SK-N-SH (cell line): Measurements from ENCODE around the gene SNX12. TPM values are rescaled to one million over a fixed set of nuclear protein-coding genes. Genes with fewer than 3 reads are reported as not detected.

Experiments
- CTCF ChIA-PET: fragments of 300-600, 350-600 bp; formaldehyde crosslinking; extraction: SDS; loops from one replicate; lab custom pipeline; 2021; lab: Yijun Ruan, JAX
- POLR2A ChIA-PET: fragments of 350-600 bp; sonication (Branson Sonifier 250); formaldehyde crosslinking; extraction: SDS; loops from one replicate; lab custom pipeline; 2020; ENCODE audit warnings: antibody characterized with exemption, inconsistent platforms; lab: Yijun Ruan, JAX
- DNase-seq: peaks from one replicate; pipeline ENCODE4 v3.0.0; 2012
- H2AFZ ChIP-seq: fragments of 200-600 bp; sonication (generic); 2 replicates; pipeline ENCODE4 v1.8.1; 2016; ENCODE audit warnings: antibody characterized with exemption, mild to moderate bottlenecking, low read depth
- H3F3A ChIP-seq: fragments of 200-600 bp; sonication (generic); replicated peaks from 2 replicates; pipeline ENCODE3; 2016; ENCODE audit warnings: antibody characterized with exemption, mild to moderate bottlenecking; ENCODE audit not compliant: insufficient read depth
- H3K27ac ChIP-seq, 2 experiments: fragments of 200-500 bp in 1 of 2; fragments of 200-600 bp in 1 of 2; sonication (Bioruptor generic) in 1 of 2; sonication (generic), shearing (Covaris generic) in 1 of 2; 2 replicates each; pipeline versions ENCODE4 v1.5.1 to v1.6.1; 2014 to 2016; ENCODE audit warnings: low read depth in 2 of 2, inconsistent platforms in 1 of 2, low read length in 1 of 2, mild to moderate bottlenecking in 1 of 2, mixed read lengths in 1 of 2
- H3K27me3 ChIP-seq: fragments of 200-600 bp; sonication (generic), shearing (Covaris generic); 2 replicates; pipeline ENCODE4 v1.6.1; 2016; ENCODE audit warnings: mixed run types; ENCODE audit not compliant: insufficient read depth
- H3K36me3 ChIP-seq, 2 experiments: fragments of 200-500 bp in 1 of 2; fragments of 200-600 bp in 1 of 2; sonication (Bioruptor generic) in 1 of 2; sonication (generic) in 1 of 2; replicated peaks in 1 of 2; 2 replicates each; pipeline versions ENCODE3 to v1.5.1; 2014 to 2016; ENCODE audit warnings: low read length in 1 of 2, mild to moderate bottlenecking in 1 of 2; ENCODE audit not compliant: insufficient read depth in 2 of 2, control insufficient read depth in 1 of 2
- H3K4me1 ChIP-seq, 2 experiments: fragments of 200-500 bp in 1 of 2; fragments of 200-600 bp in 1 of 2; sonication (Bioruptor generic) in 1 of 2; sonication (generic), shearing (Covaris generic) in 1 of 2; 2 replicates each; pipeline versions ENCODE4 v1.5.1 to v1.6.1; 2014 to 2016; ENCODE audit warnings: low read depth in 1 of 2, low read length in 1 of 2, mixed run types in 1 of 2; ENCODE audit not compliant: insufficient read depth in 2 of 2, control insufficient read depth in 1 of 2
- H3K4me2 ChIP-seq: fragments of 200-600 bp; sonication (generic), shearing (Covaris generic); 2 replicates; pipeline ENCODE4 v1.6.1; 2017; ENCODE audit warnings: mixed run types
- H3K4me3 ChIP-seq, 2 experiments: fragments of 200-500 bp in 1 of 2; fragments of 200-600 bp in 1 of 2; sonication (Bioruptor generic) in 1 of 2; sonication (generic), shearing (Covaris generic) in 1 of 2; 2 replicates each; pipeline versions ENCODE4 v1.5.1 to v1.8.1; 2014 to 2016; ENCODE audit warnings: low read depth in 2 of 2, inconsistent platforms in 1 of 2, low read length in 1 of 2, mild to moderate bottlenecking in 1 of 2, mixed read lengths in 1 of 2, moderate library complexity in 1 of 2
- H3K79me2 ChIP-seq: fragments of 200-600 bp; sonication (generic); 2 replicates; pipeline ENCODE4 v1.8.1; 2017; ENCODE audit warnings: mild to moderate bottlenecking; ENCODE audit not compliant: insufficient read depth
- H3K9ac ChIP-seq: fragments of 200-600 bp; sonication (generic); 2 replicates; pipeline ENCODE4 v1.6.1; 2017; ENCODE audit warnings: mixed run types
- H3K9me2 ChIP-seq: fragments of 200-600 bp; sonication (generic); 2 replicates; pipeline ENCODE4 v1.6.1; 2017; ENCODE audit warnings: mixed run types
- H3K9me3 ChIP-seq: fragments of 200-600 bp; sonication (generic); 2 replicates; pipeline ENCODE4 v1.6.1; 2017; ENCODE audit warnings: mixed run types, mild to moderate bottlenecking, moderate library complexity
- H4K20me1 ChIP-seq: fragments of 200-600 bp; sonication (generic); 2 replicates; pipeline ENCODE4 v1.6.1; 2017; ENCODE audit warnings: mild to moderate bottlenecking, mixed run types; ENCODE audit not compliant: insufficient read depth
- CHD2 ChIP-seq: fragments of 150-350 bp; IDR thresholded peaks from 2 replicates; pipeline ENCODE4 v1.6.1; 2018; ENCODE audit warnings: low read length; ENCODE audit not compliant: partially characterized antibody
- ELF1 ChIP-seq: IDR thresholded peaks from 2 replicates; pipeline ENCODE4 v1.4.0; 2012
- EP300 ChIP-seq, 2 experiments: IDR thresholded peaks; 2 replicates each; pipeline versions ENCODE4 v1.4.0 to v1.6.1; 2012; ENCODE audit warnings: borderline replicate concordance in 1 of 2, low read depth in 1 of 2, low read length in 1 of 2
- FOSL2 ChIP-seq: IDR thresholded peaks from 2 replicates; pipeline ENCODE4 v1.4.0; 2012; ENCODE audit warnings: low read depth, mild to moderate bottlenecking, moderate library complexity, borderline replicate concordance
- GABPA ChIP-seq: IDR thresholded peaks from 2 replicates; pipeline ENCODE4 v1.4.0; 2012; ENCODE audit warnings: low read depth, mild to moderate bottlenecking
- MEF2A ChIP-seq: IDR thresholded peaks from 2 replicates; pipeline ENCODE4 v1.4.0; 2012; ENCODE audit warnings: low read depth, borderline replicate concordance
- POLR2AphosphoS5 ChIP-seq: IDR thresholded peaks from 2 replicates; pipeline ENCODE4 v1.6.1; 2012; ENCODE audit warnings: low read depth, low read length
- RAD21 ChIP-seq: IDR thresholded peaks from 2 replicates; pipeline ENCODE4 v1.6.1; 2012; ENCODE audit warnings: mild to moderate bottlenecking, low read length
- SIN3A ChIP-seq: IDR thresholded peaks from 2 replicates; pipeline ENCODE4 v1.6.1; 2012; ENCODE audit warnings: low read depth, mild to moderate bottlenecking, low read length, moderate library complexity, borderline replicate concordance
- SMC3 ChIP-seq: IDR thresholded peaks from 2 replicates; pipeline ENCODE4 v1.6.1; 2012; ENCODE audit warnings: low read depth, low read length, improper control_type of control experiment
- TAF1 ChIP-seq: IDR thresholded peaks from 2 replicates; pipeline ENCODE4 v1.6.1; 2012; ENCODE audit warnings: low read depth, mild to moderate bottlenecking, low read length, moderate library complexity, borderline replicate concordance
- TCF12 ChIP-seq: IDR thresholded peaks from 2 replicates; pipeline ENCODE4 v1.4.0; 2012
- YY1 ChIP-seq: IDR thresholded peaks from 2 replicates; pipeline ENCODE4 v1.4.0; 2012; ENCODE audit warnings: low read depth, mild to moderate bottlenecking
- WGBS: methylation state at CpG from one replicate; pipeline ENCODE4 v1.1.6; 2017; ENCODE audit warnings: low lambda C conversion rate; 5-methylcytosine and 5-hydroxymethylcytosine counted together
- polyA plus RNA-seq, 3 experiments: library from polyadenylated mRNA; depleted of rRNA; stranded (reverse); fragments of >200 nt; gene quantifications; 2 replicates each; pipeline ENCODE4 v1.2.3, GENCODE V29; 2012
- TF ChIP-seq, protein P1 (sequence below): fragments of 200-600 bp; sonication (generic); IDR thresholded peaks from 2 replicates; pipeline ENCODE4 v1.6.1; 2017; ENCODE audit warnings: antibody characterized with exemption, mild to moderate bottlenecking, moderate library complexity
- TF ChIP-seq, protein P2 (sequence below): IDR thresholded peaks from 2 replicates; pipeline ENCODE4; 2012
- TF ChIP-seq, protein P3 (sequence below): IDR thresholded peaks from 2 replicates; pipeline ENCODE4 v1.6.1; 2012; ENCODE audit warnings: mild to moderate bottlenecking, low read depth, low read length, moderate library complexity
- TF ChIP-seq, protein P4 (sequence below): IDR thresholded peaks from 2 replicates; pipeline ENCODE4 v1.4.0; 2012; ENCODE audit warnings: low read depth

Gene SNX12
- polyA plus RNA-seq, 1 of the 3 experiments (the other 2 are of a cell fraction) = 39.8 TPM

DNA sequence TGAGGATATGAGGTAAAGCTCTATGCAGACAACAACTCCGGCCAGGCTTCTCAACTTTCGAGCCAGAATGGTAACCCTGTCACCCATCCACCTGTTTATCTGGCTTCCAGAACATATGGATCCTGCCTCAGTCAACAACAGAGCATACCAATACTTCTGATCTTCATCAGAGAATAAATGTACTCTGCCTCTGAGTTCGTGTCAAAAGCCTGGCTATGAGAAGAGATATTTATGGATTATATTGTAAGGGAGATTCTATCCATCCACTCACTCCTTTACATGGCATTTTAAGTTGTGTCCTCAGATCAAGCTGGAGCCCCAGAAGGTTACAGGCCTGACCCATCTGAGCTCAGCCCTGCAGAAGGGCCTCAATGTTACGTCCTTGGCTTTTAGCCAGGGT is 17.8 kb upstream of the SNX12 start:
- Histone ChIP-seq H3K79me2 (no peaks in the 10 kb centered on the region), H3K27ac (no peak overlapping the region), H3K27me3 (no peaks in the 10 kb centered on the region; the same call in 1 of the 2 replicates), H3K4me3 (no peak overlapping the region), H3K9ac (no peak overlapping the region), H4K20me1 (no peaks in the 10 kb centered on the region), H3F3A (no peaks in the 10 kb centered on the region), H3K4me2 (no peak overlapping the region), H3K36me3 (no peaks in the 10 kb centered on the region), H2AFZ (no peak overlapping the region), H3K9me3 (no peaks in the 10 kb centered on the region), H3K9me2 (no peaks in the 10 kb centered on the region), H3K4me1 (no peaks in the 10 kb centered on the region)
- TF ChIP-seq ELF1 (no peak), RAD21 (no peak), SIN3A (no peak), FOSL2 (no peak), CHD2 (no peak), MEF2A (no peak), YY1 (no peak), EP300 (IDR thresholded peaks at IDR 0.05; ENCODE audit: borderline replicate concordance in 1 of 2, low read depth in 1 of 2, low read length in 1 of 2) (no peak), POLR2AphosphoS5 (no peak), SMC3 (no peak), TCF12 (no peak), TAF1 (no peak), GABPA (no peak)
- TF ChIP-seq, protein P1, sequence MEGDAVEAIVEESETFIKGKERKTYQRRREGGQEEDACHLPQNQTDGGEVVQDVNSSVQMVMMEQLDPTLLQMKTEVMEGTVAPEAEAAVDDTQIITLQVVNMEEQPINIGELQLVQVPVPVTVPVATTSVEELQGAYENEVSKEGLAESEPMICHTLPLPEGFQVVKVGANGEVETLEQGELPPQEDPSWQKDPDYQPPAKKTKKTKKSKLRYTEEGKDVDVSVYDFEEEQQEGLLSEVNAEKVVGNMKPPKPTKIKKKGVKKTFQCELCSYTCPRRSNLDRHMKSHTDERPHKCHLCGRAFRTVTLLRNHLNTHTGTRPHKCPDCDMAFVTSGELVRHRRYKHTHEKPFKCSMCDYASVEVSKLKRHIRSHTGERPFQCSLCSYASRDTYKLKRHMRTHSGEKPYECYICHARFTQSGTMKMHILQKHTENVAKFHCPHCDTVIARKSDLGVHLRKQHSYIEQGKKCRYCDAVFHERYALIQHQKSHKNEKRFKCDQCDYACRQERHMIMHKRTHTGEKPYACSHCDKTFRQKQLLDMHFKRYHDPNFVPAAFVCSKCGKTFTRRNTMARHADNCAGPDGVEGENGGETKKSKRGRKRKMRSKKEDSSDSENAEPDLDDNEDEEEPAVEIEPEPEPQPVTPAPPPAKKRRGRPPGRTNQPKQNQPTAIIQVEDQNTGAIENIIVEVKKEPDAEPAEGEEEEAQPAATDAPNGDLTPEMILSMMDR = no peak
- TF ChIP-seq, protein P2, sequence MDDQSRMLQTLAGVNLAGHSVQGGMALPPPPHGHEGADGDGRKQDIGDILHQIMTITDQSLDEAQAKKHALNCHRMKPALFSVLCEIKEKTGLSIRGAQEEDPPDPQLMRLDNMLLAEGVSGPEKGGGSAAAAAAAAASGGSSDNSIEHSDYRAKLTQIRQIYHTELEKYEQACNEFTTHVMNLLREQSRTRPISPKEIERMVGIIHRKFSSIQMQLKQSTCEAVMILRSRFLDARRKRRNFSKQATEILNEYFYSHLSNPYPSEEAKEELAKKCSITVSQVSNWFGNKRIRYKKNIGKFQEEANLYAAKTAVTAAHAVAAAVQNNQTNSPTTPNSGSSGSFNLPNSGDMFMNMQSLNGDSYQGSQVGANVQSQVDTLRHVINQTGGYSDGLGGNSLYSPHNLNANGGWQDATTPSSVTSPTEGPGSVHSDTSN = no peak
- TF ChIP-seq, protein P3, sequence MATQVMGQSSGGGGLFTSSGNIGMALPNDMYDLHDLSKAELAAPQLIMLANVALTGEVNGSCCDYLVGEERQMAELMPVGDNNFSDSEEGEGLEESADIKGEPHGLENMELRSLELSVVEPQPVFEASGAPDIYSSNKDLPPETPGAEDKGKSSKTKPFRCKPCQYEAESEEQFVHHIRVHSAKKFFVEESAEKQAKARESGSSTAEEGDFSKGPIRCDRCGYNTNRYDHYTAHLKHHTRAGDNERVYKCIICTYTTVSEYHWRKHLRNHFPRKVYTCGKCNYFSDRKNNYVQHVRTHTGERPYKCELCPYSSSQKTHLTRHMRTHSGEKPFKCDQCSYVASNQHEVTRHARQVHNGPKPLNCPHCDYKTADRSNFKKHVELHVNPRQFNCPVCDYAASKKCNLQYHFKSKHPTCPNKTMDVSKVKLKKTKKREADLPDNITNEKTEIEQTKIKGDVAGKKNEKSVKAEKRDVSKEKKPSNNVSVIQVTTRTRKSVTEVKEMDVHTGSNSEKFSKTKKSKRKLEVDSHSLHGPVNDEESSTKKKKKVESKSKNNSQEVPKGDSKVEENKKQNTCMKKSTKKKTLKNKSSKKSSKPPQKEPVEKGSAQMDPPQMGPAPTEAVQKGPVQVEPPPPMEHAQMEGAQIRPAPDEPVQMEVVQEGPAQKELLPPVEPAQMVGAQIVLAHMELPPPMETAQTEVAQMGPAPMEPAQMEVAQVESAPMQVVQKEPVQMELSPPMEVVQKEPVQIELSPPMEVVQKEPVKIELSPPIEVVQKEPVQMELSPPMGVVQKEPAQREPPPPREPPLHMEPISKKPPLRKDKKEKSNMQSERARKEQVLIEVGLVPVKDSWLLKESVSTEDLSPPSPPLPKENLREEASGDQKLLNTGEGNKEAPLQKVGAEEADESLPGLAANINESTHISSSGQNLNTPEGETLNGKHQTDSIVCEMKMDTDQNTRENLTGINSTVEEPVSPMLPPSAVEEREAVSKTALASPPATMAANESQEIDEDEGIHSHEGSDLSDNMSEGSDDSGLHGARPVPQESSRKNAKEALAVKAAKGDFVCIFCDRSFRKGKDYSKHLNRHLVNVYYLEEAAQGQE = no peak
- TF ChIP-seq, protein P4, sequence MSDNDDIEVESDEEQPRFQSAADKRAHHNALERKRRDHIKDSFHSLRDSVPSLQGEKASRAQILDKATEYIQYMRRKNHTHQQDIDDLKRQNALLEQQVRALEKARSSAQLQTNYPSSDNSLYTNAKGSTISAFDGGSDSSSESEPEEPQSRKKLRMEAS = no peak
- WGBS = 30% methylated on average over 4 of the region's 4 CpGs
- no peak for DNase-seq
- ChIA-PET POLR2A (no interaction called here), CTCF (no interaction called here)
